ENCODE measurements around the gene SRC. TPM values are rescaled to one million over a fixed set of nuclear protein-coding genes. Genes with fewer than 3 reads are reported as not detected.

Gene SRC
- total RNA-seq, 2 donors from 2014 or later, result 75.6 to 109 TPM

DNA sequence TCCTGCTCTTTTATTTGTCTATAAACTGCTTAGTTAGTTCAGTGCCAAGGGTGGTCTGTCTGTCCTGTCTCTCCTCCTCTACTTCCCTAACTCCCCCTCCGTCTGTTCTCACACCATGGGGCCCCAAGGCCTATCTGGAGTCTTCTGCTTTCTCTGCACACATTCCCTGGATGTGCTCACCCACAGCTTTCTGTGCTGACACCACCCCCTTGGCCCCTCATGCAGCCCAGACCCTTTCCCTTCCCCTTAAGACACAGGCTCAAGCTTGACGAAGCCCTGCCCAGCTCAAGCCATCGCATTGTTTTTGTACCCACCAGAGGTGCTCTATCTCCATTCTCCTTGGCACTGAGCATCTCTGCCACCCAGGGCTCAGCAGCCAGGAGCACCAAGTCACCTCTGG, 97.0 kb downstream of the SRC start:
- Histone ChIP-seq H3K27me3 (ENCODE audit: control insufficient read depth, insufficient read depth, low read length, poor library complexity, severe bottlenecking) (no peaks in the 10 kb centered on the region), H3K4me1 (ENCODE audit: control insufficient read depth, insufficient read depth, low read length) (no peaks in the 10 kb centered on the region), H3K36me3 (ENCODE audit: control insufficient read depth, insufficient read depth, low read length) (no peaks in the 10 kb centered on the region), H3K27ac (ENCODE audit: low read depth, low read length) (no peak overlapping the region), H3K9ac (ENCODE audit: extremely low read depth, low read length, poor library complexity, severe bottlenecking) (no peak overlapping the region), H3K9me3 (ENCODE audit: control insufficient read depth, low read length) (no peaks in the 10 kb centered on the region), H3K4me3 (ENCODE audit: low read length) (no peak overlapping the region)
- 82% methylated on average over 2 to 3 of the region's 3 CpGs for WGBS, 2 experiments (ENCODE audit: insufficient coverage in 1 of 2, insufficient read length in 1 of 2)
- Mint-ChIP-seq H3K9me3 (no peaks in the 10 kb centered on the region), H3K4me1 (peaks cover 6% of the 10 kb centered on the region), H3K27ac (no peak overlapping the region), H3K36me3 (ENCODE audit: low read depth) (no peaks in the 10 kb centered on the region), H3K27me3 (ENCODE audit: insufficient read depth) (peaks cover 6% of the 10 kb centered on the region), H3K4me3 (no peak overlapping the region)
- TF ChIP-seq, protein P1, sequence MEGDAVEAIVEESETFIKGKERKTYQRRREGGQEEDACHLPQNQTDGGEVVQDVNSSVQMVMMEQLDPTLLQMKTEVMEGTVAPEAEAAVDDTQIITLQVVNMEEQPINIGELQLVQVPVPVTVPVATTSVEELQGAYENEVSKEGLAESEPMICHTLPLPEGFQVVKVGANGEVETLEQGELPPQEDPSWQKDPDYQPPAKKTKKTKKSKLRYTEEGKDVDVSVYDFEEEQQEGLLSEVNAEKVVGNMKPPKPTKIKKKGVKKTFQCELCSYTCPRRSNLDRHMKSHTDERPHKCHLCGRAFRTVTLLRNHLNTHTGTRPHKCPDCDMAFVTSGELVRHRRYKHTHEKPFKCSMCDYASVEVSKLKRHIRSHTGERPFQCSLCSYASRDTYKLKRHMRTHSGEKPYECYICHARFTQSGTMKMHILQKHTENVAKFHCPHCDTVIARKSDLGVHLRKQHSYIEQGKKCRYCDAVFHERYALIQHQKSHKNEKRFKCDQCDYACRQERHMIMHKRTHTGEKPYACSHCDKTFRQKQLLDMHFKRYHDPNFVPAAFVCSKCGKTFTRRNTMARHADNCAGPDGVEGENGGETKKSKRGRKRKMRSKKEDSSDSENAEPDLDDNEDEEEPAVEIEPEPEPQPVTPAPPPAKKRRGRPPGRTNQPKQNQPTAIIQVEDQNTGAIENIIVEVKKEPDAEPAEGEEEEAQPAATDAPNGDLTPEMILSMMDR (conservative IDR thresholded peaks at IDR 0.05), result no peak
- DNase-seq, result no peak

DNA sequence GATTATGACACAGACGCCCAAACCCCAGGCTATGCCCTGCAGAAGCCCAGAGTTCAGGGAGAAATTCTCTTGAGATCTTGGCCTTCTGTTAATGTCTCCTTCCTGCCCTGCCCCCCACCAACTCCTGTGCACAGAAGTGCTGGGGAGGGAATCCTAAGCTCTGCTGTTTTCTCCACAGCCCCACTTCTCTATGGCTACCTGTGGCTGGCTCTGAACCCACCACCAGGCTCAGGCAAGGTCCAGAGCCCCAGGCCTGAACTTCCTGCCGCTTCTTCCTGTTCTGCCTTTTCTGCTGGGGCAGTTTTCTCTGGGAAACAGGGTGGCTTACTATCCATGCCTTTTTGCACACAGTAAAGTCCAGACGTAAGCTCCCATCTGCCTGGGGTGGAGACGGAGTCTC, 97.7 kb downstream of the SRC start:
- H3K27ac ChIP-seq (ENCODE audit: low read depth, low read length), result no peak overlapping the region
- Mint-ChIP-seq H3K4me3 (no peak overlapping the region), H3K27ac (no peak overlapping the region), H3K4me1 (peaks cover 4% of the 10 kb centered on the region), H3K9me3 (no peaks in the 10 kb centered on the region), H3K27me3 (ENCODE audit: insufficient read depth) (peaks cover 6% of the 10 kb centered on the region), H3K36me3 (ENCODE audit: low read depth) (no peaks in the 10 kb centered on the region)
- H3K4me3 ChIP-seq (ENCODE audit: low read length), result no peak overlapping the region
- TF ChIP-seq, protein P1 (conservative IDR thresholded peaks at IDR 0.05), result no peak
- no peaks in the 10 kb centered on the region for H3K9me3 ChIP-seq (ENCODE audit: control insufficient read depth, low read length)
- no peak for DNase-seq
- 87 to 88% methylated on average over 4 of the region's 4 CpGs for WGBS, 2 experiments (ENCODE audit: insufficient coverage in 1 of 2, insufficient read length in 1 of 2)
- H3K9ac ChIP-seq (ENCODE audit: extremely low read depth, low read length, poor library complexity, severe bottlenecking), result no peak overlapping the region
- H3K4me1 ChIP-seq (ENCODE audit: control insufficient read depth, insufficient read depth, low read length), result no peaks in the 10 kb centered on the region
- no peaks in the 10 kb centered on the region for H3K36me3 ChIP-seq (ENCODE audit: control insufficient read depth, insufficient read depth, low read length)
- H3K27me3 ChIP-seq (ENCODE audit: control insufficient read depth, insufficient read depth, low read length, poor library complexity, severe bottlenecking), result no peaks in the 10 kb centered on the region

DNA sequence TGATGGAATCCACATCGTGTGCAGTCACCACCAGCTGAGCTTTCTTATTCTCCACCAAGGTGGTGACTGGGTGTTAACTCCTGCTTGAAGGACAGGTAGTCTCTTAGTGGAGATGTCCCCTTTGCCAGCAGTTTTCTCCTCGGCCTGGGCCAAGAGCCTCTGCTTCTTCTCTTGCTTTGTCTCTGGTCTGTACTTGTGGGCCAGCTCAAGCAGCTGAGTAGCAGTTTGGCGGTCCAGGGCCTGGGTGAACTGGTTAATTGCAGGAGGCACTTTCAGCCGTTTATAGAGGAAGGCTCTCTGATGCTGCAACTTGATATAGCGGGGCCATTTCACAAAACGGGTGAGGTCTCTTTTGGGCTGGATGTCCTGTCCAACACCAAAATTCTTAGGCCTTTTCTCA, 99.1 kb downstream of the SRC start:
- H3K27ac ChIP-seq (ENCODE audit: low read depth, low read length), result no peak overlapping the region
- no peaks in the 10 kb centered on the region for H3K4me1 ChIP-seq (ENCODE audit: control insufficient read depth, insufficient read depth, low read length)
- WGBS, 2 experiments (ENCODE audit: insufficient coverage in 1 of 2, insufficient read length in 1 of 2), result 85 to 98% methylated on average over 4 to 6 of the region's 6 CpGs
- H3K27me3 ChIP-seq (ENCODE audit: control insufficient read depth, insufficient read depth, low read length, poor library complexity, severe bottlenecking), result peaks cover 13% of the 10 kb centered on the region
- Mint-ChIP-seq H3K4me3 (no peak overlapping the region), H3K9me3 (no peaks in the 10 kb centered on the region), H3K36me3 (ENCODE audit: low read depth) (no peaks in the 10 kb centered on the region), H3K27ac (no peak overlapping the region), H3K27me3 (ENCODE audit: insufficient read depth) (peaks cover 6% of the 10 kb centered on the region), H3K4me1 (no peaks in the 10 kb centered on the region)
- TF ChIP-seq, protein P1 (conservative IDR thresholded peaks at IDR 0.05), result no peak
- no peaks in the 10 kb centered on the region for H3K9me3 ChIP-seq (ENCODE audit: control insufficient read depth, low read length)
- H3K4me3 ChIP-seq (ENCODE audit: low read length), result no peak overlapping the region
- DNase-seq, result no peak
- H3K9ac ChIP-seq (ENCODE audit: extremely low read depth, low read length, poor library complexity, severe bottlenecking), result no peak overlapping the region
- no peaks in the 10 kb centered on the region for H3K36me3 ChIP-seq (ENCODE audit: control insufficient read depth, insufficient read depth, low read length)
